IMR-90 (cell line): ENCODE data around the gene SERINC3. TPM values are rescaled to one million over a fixed set of nuclear protein-coding genes. Genes with fewer than 3 reads are reported as not detected.

Experiments used
- ATAC-seq: fragments of 200-7000 bp; cut with Tn5 transposase; 2 replicates; pipeline ENCODE4 v1.9.1; 2020; ENCODE audit warnings: low read depth, mild to moderate bottlenecking, moderate library complexity
- BruUV-seq: library from RNA; stranded (reverse); fragments of 400-500 nt; replicated peaks from 2 replicates; lab custom pipeline; 2021; lab: Mats Ljungman, UMichigan
- CTCF ChIA-PET: fragments of 300-600 bp; formaldehyde crosslinking; extraction: SDS; loops from one replicate; lab custom pipeline; 2021; ENCODE audit warnings: antibody characterized with exemption; lab: Yijun Ruan, JAX
- POLR2A ChIA-PET: fragments of 300-600 bp; sonication (Branson Sonifier 250); formaldehyde crosslinking; loops from one replicate; lab custom pipeline; 2022; ENCODE audit warnings: antibody characterized with exemption; ENCODE audit not compliant: unreplicated experiment; lab: Charles Lee
- DNase-seq: peaks from one replicate; pipeline ENCODE4 v3.0.0; 2013
- H2AFZ ChIP-seq: replicated peaks from 2 replicates; pipeline ENCODE3; 2013; ENCODE audit warnings: low read length, mild to moderate bottlenecking; ENCODE audit not compliant: poor library complexity
- H2AK5ac ChIP-seq: 2 replicates; pipeline ENCODE4 v1.6.1; 2013; ENCODE audit warnings: low read depth, low read length, inconsistent platforms
- H2AK9ac ChIP-seq: replicated peaks from 2 replicates; pipeline ENCODE3; 2013; ENCODE audit warnings: mild to moderate bottlenecking, low read depth, low read length, moderate library complexity; ENCODE audit not compliant: poor library complexity
- H2BK120ac ChIP-seq: 2 replicates; pipeline ENCODE4 v1.6.1; 2013; ENCODE audit warnings: low read depth, low read length, inconsistent platforms
- H2BK15ac ChIP-seq: 3 replicates; pipeline ENCODE4 v1.6.1; 2013; ENCODE audit warnings: low read depth, low read length, inconsistent platforms
- H2BK20ac ChIP-seq: 2 replicates; pipeline ENCODE4 v1.6.1; 2013; ENCODE audit warnings: low read depth, mild to moderate bottlenecking, inconsistent platforms, low read length, moderate library complexity
- H2BK5ac ChIP-seq: 2 replicates; pipeline ENCODE4 v1.6.1; 2013; ENCODE audit warnings: mild to moderate bottlenecking, low read depth, low read length, inconsistent platforms; ENCODE audit not compliant: poor library complexity, severe bottlenecking
- H3K14ac ChIP-seq: replicated peaks from 2 replicates; pipeline ENCODE4 v1.6.1; 2013; ENCODE audit warnings: low read depth, low read length, inconsistent platforms
- H3K18ac ChIP-seq: 2 replicates; pipeline ENCODE4 v1.6.1; 2013; ENCODE audit warnings: low read depth, low read length, control low read depth
- H3K23ac ChIP-seq: 2 replicates; pipeline ENCODE4 v1.6.1; 2013; ENCODE audit warnings: low read depth, low read length, inconsistent platforms
- H3K27ac ChIP-seq: 2 replicates; pipeline ENCODE4 v1.5.1; 2013; ENCODE audit warnings: mild to moderate bottlenecking, control low read depth, low read length; ENCODE audit not compliant: insufficient read depth
- H3K27me3 ChIP-seq: 2 replicates; pipeline ENCODE4 v1.6.1; 2013; ENCODE audit warnings: low read length; ENCODE audit not compliant: control insufficient read depth, insufficient read depth
- H3K36me3 ChIP-seq: 2 replicates; pipeline ENCODE4 v1.6.1; 2013; ENCODE audit warnings: low read length, mixed read lengths; ENCODE audit not compliant: control insufficient read depth, insufficient read depth
- H3K4ac ChIP-seq: 2 replicates; pipeline ENCODE4 v1.6.1; 2013; ENCODE audit warnings: low read depth, low read length, inconsistent platforms
- H3K4me1 ChIP-seq: 2 replicates; pipeline ENCODE4 v1.6.1; 2013; ENCODE audit warnings: low read length, mixed read lengths; ENCODE audit not compliant: control insufficient read depth, insufficient read depth
- H3K4me2 ChIP-seq: 2 replicates; pipeline ENCODE4 v1.6.1; 2013; ENCODE audit warnings: low read depth, mild to moderate bottlenecking, control low read depth, low read length, moderate library complexity
- H3K4me3 ChIP-seq: 2 replicates; pipeline ENCODE4 v1.5.1; 2013; ENCODE audit warnings: low read depth, mild to moderate bottlenecking, control low read depth, low read length, moderate library complexity; ENCODE audit not compliant: insufficient read depth
- H3K56ac ChIP-seq: 2 replicates; pipeline ENCODE4 v1.6.1; 2013; ENCODE audit warnings: low read length, inconsistent platforms; ENCODE audit not compliant: insufficient read depth; ENCODE audit errors: extremely low read depth
- H3K79me1 ChIP-seq, 2 experiments: 2 replicates each; pipeline ENCODE4 v1.6.1; 2013; ENCODE audit warnings: low read length in 2 of 2, inconsistent platforms in 1 of 2, low read depth in 1 of 2
- H3K9ac ChIP-seq: 2 replicates; pipeline ENCODE4 v1.6.1; 2013; ENCODE audit warnings: low read depth, low read length, control low read depth
- H3K9me1 ChIP-seq: 2 replicates; pipeline ENCODE4 v1.6.1; 2013; ENCODE audit warnings: low read length, inconsistent platforms; ENCODE audit not compliant: insufficient read depth
- H3K9me3 ChIP-seq: 2 replicates; pipeline ENCODE4 v1.6.1; 2013; ENCODE audit warnings: low read length; ENCODE audit not compliant: control insufficient read depth, insufficient read depth
- H4K20me1 ChIP-seq: 2 replicates; pipeline ENCODE4 v1.6.1; 2013; ENCODE audit warnings: low read length, inconsistent platforms; ENCODE audit not compliant: insufficient read depth
- H4K5ac ChIP-seq: 2 replicates; pipeline ENCODE4 v1.6.1; 2013; ENCODE audit warnings: mild to moderate bottlenecking, low read depth, low read length, control low read depth
- H4K8ac ChIP-seq, 2 experiments: 2 replicates each; pipeline ENCODE4 v1.6.1; 2013; ENCODE audit warnings: low read depth in 2 of 2, low read length in 2 of 2, control low read depth in 1 of 2, inconsistent platforms in 1 of 2
- H4K91ac ChIP-seq: 2 replicates; pipeline ENCODE4 v1.6.1; 2013; ENCODE audit warnings: low read depth, low read length, inconsistent platforms; ENCODE audit not compliant: insufficient read depth
- BHLHE40 ChIP-seq: fragments of 150-350 bp; IDR thresholded peaks from 2 replicates; pipeline ENCODE4 v1.6.1; 2016; ENCODE audit warnings: mild to moderate bottlenecking, low read depth, low read length
- CEBPB ChIP-seq: IDR thresholded peaks from 2 replicates; pipeline ENCODE4 v1.6.1; 2012; ENCODE audit warnings: low read depth, low read length, improper control_type of control experiment
- CHD1 ChIP-seq: IDR thresholded peaks from 2 replicates; pipeline ENCODE4 v1.6.1; 2012; ENCODE audit warnings: low read depth, low read length, improper control_type of control experiment
- CTCF ChIP-seq: conservative IDR thresholded peaks from 2 replicates; pipeline ENCODE4 v1.5.1; 2012; ENCODE audit warnings: mild to moderate bottlenecking, low read depth, low read length, improper control_type of control experiment
- FOS ChIP-seq: fragments of 150-350 bp; IDR thresholded peaks from 2 replicates; pipeline ENCODE4 v1.6.1; 2016; ENCODE audit warnings: low read depth, low read length
- MAFK ChIP-seq: IDR thresholded peaks from 2 replicates; pipeline ENCODE4 v1.6.1; 2012; ENCODE audit warnings: low read depth, low read length, improper control_type of control experiment
- MAZ ChIP-seq: IDR thresholded peaks from 2 replicates; pipeline ENCODE4 v1.6.1; 2012; ENCODE audit warnings: low read depth, mild to moderate bottlenecking, low read length, improper control_type of control experiment, moderate library complexity, borderline replicate concordance
- MXI1 ChIP-seq: IDR thresholded peaks from 2 replicates; pipeline ENCODE4 v1.6.1; 2012; ENCODE audit warnings: low read depth, mild to moderate bottlenecking, low read length, moderate library complexity, borderline replicate concordance
- NFE2L2 ChIP-seq: fragments of 150-350 bp; IDR thresholded peaks from 2 replicates; pipeline ENCODE4 v1.6.1; 2016; ENCODE audit warnings: low read depth, mild to moderate bottlenecking, low read length
- POLR2A ChIP-seq: IDR thresholded peaks from 2 replicates; pipeline ENCODE4 v1.6.1; 2012; ENCODE audit warnings: mild to moderate bottlenecking, low read depth, low read length
- RAD21 ChIP-seq: IDR thresholded peaks from 2 replicates; pipeline ENCODE4 v1.6.1; 2012; ENCODE audit warnings: low read length, improper control_type of control experiment
- RCOR1 ChIP-seq: IDR thresholded peaks from 2 replicates; pipeline ENCODE4 v1.6.1; 2012; ENCODE audit warnings: mild to moderate bottlenecking, low read length, improper control_type of control experiment; ENCODE audit not compliant: insufficient replicate concordance
- RFX5 ChIP-seq: IDR thresholded peaks from 2 replicates; pipeline ENCODE4 v1.8.0; 2012; ENCODE audit warnings: low read depth, mild to moderate bottlenecking, low read length, moderate library complexity
- SMC3 ChIP-seq: fragments of 150-350 bp; IDR thresholded peaks from 2 replicates; pipeline ENCODE4 v1.6.1; 2016; ENCODE audit warnings: low read depth, mild to moderate bottlenecking, antibody characterized with exemption, low read length, moderate library complexity
- WGBS, 2 experiments: methylation state at CpG; one replicate each; pipeline versions ENCODE4 v1.1.5 to v1.1.7; 2013; ENCODE audit warnings: missing lambda C conversion rate in 2 of 2; ENCODE audit not compliant: insufficient read length in 1 of 2; ENCODE audit errors: extremely low coverage in 2 of 2; 5-methylcytosine and 5-hydroxymethylcytosine counted together
- dilution Hi-C: fragments of 300-500 bp; cut with HindIII; formaldehyde crosslinking; loops from one replicate; pipeline ENCODE4 v1.14.3; 2018; ENCODE audit warnings: low sequenced_read_pairs; ENCODE audit not compliant: unreplicated experiment
- in situ Hi-C: fragments of 300-500 bp; cut with MboI; formaldehyde crosslinking; loops from 3 replicates; pipeline ENCODE4 v1.14.3; 2019; ENCODE audit warnings: low sequenced_read_pairs, inconsistent platforms, mixed read lengths
- intact Hi-C: fragments of 100-400 bp; cut with micrococcal nuclease; formaldehyde crosslinking; loops from 2 replicates; pipeline ENCODE4 v1.10.0; 2022
- polyA plus RNA-seq, 3 experiments: library from polyadenylated mRNA; depleted of rRNA; stranded (reverse); fragments of >200 nt; gene quantifications; 2 replicates each; pipeline ENCODE4 v1.2.3, GENCODE V29; 2012; ENCODE audit warnings: low replicate concordance in 1 of 3
- total RNA-seq: library from RNA; depleted of rRNA; stranded (reverse); fragments of >200 nt; gene quantifications from 2 replicates; pipeline ENCODE4 v1.2.3, GENCODE V29; 2012
- TF ChIP-seq, protein P1 (sequence below): fragments of 150-350 bp; IDR thresholded peaks from 2 replicates; pipeline ENCODE4 v1.6.1; 2017; ENCODE audit warnings: mild to moderate bottlenecking, antibody characterized with exemption, low read length, low read depth
- TF ChIP-seq, protein P2 (sequence below): fragments of 150-350 bp; IDR thresholded peaks from 2 replicates; pipeline ENCODE4 v1.6.1; 2016; ENCODE audit warnings: low read depth, mild to moderate bottlenecking, low read length, moderate library complexity, borderline replicate concordance

Gene SERINC3
- total and polyA plus RNA-seq, 2 of the 4 experiments (the other 2 are of a cell fraction), result 101 to 132 TPM

GRCh38 chr20:44520881-44521280 lies 989 bp downstream of the SERINC3 start:
- H2BK20ac ChIP-seq, result no peak overlapping the region
- no peak overlapping the region for H4K8ac ChIP-seq
- no peak overlapping the region for H2BK15ac ChIP-seq
- H3K27me3 ChIP-seq, result no peaks in the 10 kb centered on the region
- H2BK120ac ChIP-seq, result no peak overlapping the region
- CTCF ChIA-PET, result interaction anchor here (0.9 to 1.1 kb wide), 2 partner anchors 11 to 38 kb away, joined by 3 to 6 read pairs; no protein-coding TSS in a partner anchor
- H3K9me3 ChIP-seq, result no peaks in the 10 kb centered on the region
- peak overlapping the region; percentile 89 for H3K4me3 ChIP-seq
- peak overlapping the region; percentile 84 for H2AK9ac ChIP-seq
- intact Hi-C loops (no loop called here), in situ Hi-C loops (no loop called here), dilution Hi-C loops (no loop called here)
- 100% methylated on average over 1 of the region's 3 CpGs; no CpG with 5 or more reads in 1 of the 2 experiments for WGBS, 2 experiments
- peak overlapping the region; percentile 17 for H2BK5ac ChIP-seq
- H4K20me1 ChIP-seq, result peaks cover 50% of the 10 kb centered on the region
- TF ChIP-seq CEBPB, result no peak
- TF ChIP-seq SMC3, result no peak
- no peak for TF ChIP-seq NFE2L2
- TF ChIP-seq, protein P1, sequence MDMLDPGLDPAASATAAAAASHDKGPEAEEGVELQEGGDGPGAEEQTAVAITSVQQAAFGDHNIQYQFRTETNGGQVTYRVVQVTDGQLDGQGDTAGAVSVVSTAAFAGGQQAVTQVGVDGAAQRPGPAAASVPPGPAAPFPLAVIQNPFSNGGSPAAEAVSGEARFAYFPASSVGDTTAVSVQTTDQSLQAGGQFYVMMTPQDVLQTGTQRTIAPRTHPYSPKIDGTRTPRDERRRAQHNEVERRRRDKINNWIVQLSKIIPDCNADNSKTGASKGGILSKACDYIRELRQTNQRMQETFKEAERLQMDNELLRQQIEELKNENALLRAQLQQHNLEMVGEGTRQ, result no peak
- no peak for TF ChIP-seq RFX5
- no peak for TF ChIP-seq POLR2A
- no peak for TF ChIP-seq RAD21
- TF ChIP-seq CTCF, result no peak
- no peak for TF ChIP-seq MAZ
- no peak for TF ChIP-seq MAFK
- TF ChIP-seq BHLHE40, result no peak
- TF ChIP-seq RCOR1, result no peak
- no peak for TF ChIP-seq FOS
- TF ChIP-seq MXI1, result no peak
- TF ChIP-seq, protein P2, sequence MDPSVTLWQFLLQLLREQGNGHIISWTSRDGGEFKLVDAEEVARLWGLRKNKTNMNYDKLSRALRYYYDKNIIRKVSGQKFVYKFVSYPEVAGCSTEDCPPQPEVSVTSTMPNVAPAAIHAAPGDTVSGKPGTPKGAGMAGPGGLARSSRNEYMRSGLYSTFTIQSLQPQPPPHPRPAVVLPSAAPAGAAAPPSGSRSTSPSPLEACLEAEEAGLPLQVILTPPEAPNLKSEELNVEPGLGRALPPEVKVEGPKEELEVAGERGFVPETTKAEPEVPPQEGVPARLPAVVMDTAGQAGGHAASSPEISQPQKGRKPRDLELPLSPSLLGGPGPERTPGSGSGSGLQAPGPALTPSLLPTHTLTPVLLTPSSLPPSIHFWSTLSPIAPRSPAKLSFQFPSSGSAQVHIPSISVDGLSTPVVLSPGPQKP, result no peak
- TF ChIP-seq CHD1, result no peak
- POLR2A ChIA-PET, result no interaction called here
- H3K56ac ChIP-seq, result peak overlapping the region; percentile 73; the same call in 1 of the 2 replicates
- no peak overlapping the region for H4K91ac ChIP-seq
- peak overlapping the region; percentile 54; the same call in 1 of the 2 replicates for H3K23ac ChIP-seq
- H3K4ac ChIP-seq, result peak overlapping the region; percentile 53; the same call in 1 of the 2 replicates
- H3K18ac ChIP-seq, result no peak overlapping the region
- H3K9ac ChIP-seq, result peak overlapping the region; percentile 98
- ATAC-seq, result no peak
- BruUV-seq, result no TSS peak
- H2AFZ ChIP-seq, result no peak overlapping the region
- H3K4me1 ChIP-seq, result peaks cover 10% of the 10 kb centered on the region
- H3K79me1 ChIP-seq, result peaks cover 0 to 48% of the 10 kb centered on the region in 2 experiments; a peak in 2 of 4 replicates
- peak overlapping the region; percentile 12; the same call in 1 of the 2 replicates for H3K27ac ChIP-seq
- DNase-seq, result no peak
- peak overlapping the region; percentile 75 for H3K4me2 ChIP-seq
- H3K36me3 ChIP-seq, result peaks cover 6% of the 10 kb centered on the region; the same call in 1 of the 2 replicates
- H3K14ac ChIP-seq, result peak overlapping the region; percentile 54
- peaks cover 7% of the 10 kb centered on the region for H3K9me1 ChIP-seq
- no peak overlapping the region for H4K5ac ChIP-seq
- no peak overlapping the region; the same call in 1 of the 2 replicates for H2AK5ac ChIP-seq
